Liver (tissue), 3 donors: ENCODE results near the gene PPP6R1.

Experiments
- EGR1 ChIP-seq, 2 donors: IDR thresholded peaks; 2 replicates each; pipeline ENCODE4 v1.6.1; 2016 to 2018; ENCODE audit warnings: antibody characterized with exemption in 2 of 2, low read depth in 2 of 2
- FOXA1 ChIP-seq: IDR thresholded peaks from 2 replicates; pipeline ENCODE4 v1.6.1; 2016; ENCODE audit warnings: antibody characterized with exemption
- GABPA ChIP-seq, 2 donors: IDR thresholded peaks in 1 of 2; conservative IDR thresholded peaks in 1 of 2; 2 replicates each; pipeline ENCODE4 v1.6.1; 2016; ENCODE audit warnings: antibody characterized with exemption in 2 of 2, mild to moderate bottlenecking in 1 of 2, moderate library complexity in 1 of 2
- JUND ChIP-seq, 2 donors: IDR thresholded peaks; 2 replicates each; pipeline ENCODE4 v1.6.1; 2016; ENCODE audit warnings: antibody characterized with exemption in 2 of 2
- RAD21 ChIP-seq, 2 donors: IDR thresholded peaks; 2 replicates each; pipeline ENCODE4 v1.6.1; 2016; ENCODE audit warnings: antibody characterized with exemption in 2 of 2, mild to moderate bottlenecking in 2 of 2
- REST ChIP-seq: IDR thresholded peaks from 2 replicates; pipeline ENCODE4 v1.6.1; 2016; ENCODE audit warnings: antibody characterized with exemption, mild to moderate bottlenecking
- RXRA ChIP-seq, 2 donors: IDR thresholded peaks; 2 replicates each; pipeline ENCODE4 v1.6.1; 2017 to 2018; ENCODE audit warnings: antibody characterized with exemption in 2 of 2, mild to moderate bottlenecking in 1 of 2
- TAF1 ChIP-seq: conservative IDR thresholded peaks from 2 replicates; pipeline ENCODE4 v1.6.1; 2016; ENCODE audit warnings: antibody characterized with exemption, mild to moderate bottlenecking
- YY1 ChIP-seq: IDR thresholded peaks from 2 replicates; pipeline ENCODE4 v1.6.1; 2016; ENCODE audit warnings: antibody characterized with exemption, mild to moderate bottlenecking
- TF ChIP-seq, protein P1 (sequence below): fragments of 150-350 bp; IDR thresholded peaks from 2 replicates; pipeline ENCODE4 v1.5.1; 2017; ENCODE audit warnings: improper control_type of control experiment, low read depth, low read length; ENCODE audit not compliant: missing input control
- TF ChIP-seq, protein P2 (sequence below): IDR thresholded peaks from 2 replicates; pipeline ENCODE4 v1.6.1; 2016; ENCODE audit warnings: antibody characterized with exemption
- TF ChIP-seq, protein P3 (sequence below): IDR thresholded peaks from 2 replicates; pipeline ENCODE4 v1.6.1; 2016; ENCODE audit warnings: antibody characterized with exemption
- donor health status: healthy.
- donor health status: healthy.

DNA sequence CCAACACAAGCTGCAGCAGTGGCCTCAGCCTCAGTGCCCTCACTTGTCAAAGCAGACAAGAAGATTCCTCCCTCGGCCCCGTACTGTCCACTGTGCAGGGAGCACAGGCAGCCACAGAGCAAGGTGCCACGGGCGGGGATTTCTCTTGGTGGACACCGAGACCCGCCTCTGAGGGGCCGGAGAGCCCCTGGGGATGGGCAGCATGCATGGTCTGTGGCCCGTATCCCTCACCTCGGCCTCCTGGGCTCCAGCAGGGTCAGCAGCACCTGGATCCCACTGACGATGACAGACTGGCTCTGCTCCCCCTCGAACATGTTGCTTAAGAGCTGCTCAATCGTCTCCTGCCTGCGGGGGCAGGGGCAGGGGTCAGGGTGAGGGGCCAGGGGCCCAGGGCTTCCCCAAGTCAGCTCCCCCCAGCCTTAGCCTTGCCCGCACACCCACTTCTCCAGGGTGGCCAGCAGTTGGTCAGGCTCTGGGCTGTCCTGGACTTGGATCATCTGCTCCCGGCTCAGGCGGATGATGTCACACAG lies 16.8 kb downstream of the PPP6R1 start:
- TF ChIP-seq, protein P1, sequence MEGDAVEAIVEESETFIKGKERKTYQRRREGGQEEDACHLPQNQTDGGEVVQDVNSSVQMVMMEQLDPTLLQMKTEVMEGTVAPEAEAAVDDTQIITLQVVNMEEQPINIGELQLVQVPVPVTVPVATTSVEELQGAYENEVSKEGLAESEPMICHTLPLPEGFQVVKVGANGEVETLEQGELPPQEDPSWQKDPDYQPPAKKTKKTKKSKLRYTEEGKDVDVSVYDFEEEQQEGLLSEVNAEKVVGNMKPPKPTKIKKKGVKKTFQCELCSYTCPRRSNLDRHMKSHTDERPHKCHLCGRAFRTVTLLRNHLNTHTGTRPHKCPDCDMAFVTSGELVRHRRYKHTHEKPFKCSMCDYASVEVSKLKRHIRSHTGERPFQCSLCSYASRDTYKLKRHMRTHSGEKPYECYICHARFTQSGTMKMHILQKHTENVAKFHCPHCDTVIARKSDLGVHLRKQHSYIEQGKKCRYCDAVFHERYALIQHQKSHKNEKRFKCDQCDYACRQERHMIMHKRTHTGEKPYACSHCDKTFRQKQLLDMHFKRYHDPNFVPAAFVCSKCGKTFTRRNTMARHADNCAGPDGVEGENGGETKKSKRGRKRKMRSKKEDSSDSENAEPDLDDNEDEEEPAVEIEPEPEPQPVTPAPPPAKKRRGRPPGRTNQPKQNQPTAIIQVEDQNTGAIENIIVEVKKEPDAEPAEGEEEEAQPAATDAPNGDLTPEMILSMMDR: no peak
- TF ChIP-seq GABPA (IDR thresholded peaks at IDR 0.05 in 1 of 2, conservative IDR thresholded peaks at IDR 0.05 in 1 of 2) (no peak), YY1 (no peak), TAF1 (no peak), RAD21 (IDR thresholded peaks at IDR 0.05) (no peak), REST (no peak), FOXA1 (no peak), RXRA (IDR thresholded peaks at IDR 0.05) (no peak), EGR1 (IDR thresholded peaks at IDR 0.05; ENCODE audit: low read depth in 2 of 2) (no peak), JUND (IDR thresholded peaks at IDR 0.05) (no peak)
- TF ChIP-seq, protein P2, sequence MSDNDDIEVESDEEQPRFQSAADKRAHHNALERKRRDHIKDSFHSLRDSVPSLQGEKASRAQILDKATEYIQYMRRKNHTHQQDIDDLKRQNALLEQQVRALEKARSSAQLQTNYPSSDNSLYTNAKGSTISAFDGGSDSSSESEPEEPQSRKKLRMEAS: no peak
- TF ChIP-seq, protein P3, sequence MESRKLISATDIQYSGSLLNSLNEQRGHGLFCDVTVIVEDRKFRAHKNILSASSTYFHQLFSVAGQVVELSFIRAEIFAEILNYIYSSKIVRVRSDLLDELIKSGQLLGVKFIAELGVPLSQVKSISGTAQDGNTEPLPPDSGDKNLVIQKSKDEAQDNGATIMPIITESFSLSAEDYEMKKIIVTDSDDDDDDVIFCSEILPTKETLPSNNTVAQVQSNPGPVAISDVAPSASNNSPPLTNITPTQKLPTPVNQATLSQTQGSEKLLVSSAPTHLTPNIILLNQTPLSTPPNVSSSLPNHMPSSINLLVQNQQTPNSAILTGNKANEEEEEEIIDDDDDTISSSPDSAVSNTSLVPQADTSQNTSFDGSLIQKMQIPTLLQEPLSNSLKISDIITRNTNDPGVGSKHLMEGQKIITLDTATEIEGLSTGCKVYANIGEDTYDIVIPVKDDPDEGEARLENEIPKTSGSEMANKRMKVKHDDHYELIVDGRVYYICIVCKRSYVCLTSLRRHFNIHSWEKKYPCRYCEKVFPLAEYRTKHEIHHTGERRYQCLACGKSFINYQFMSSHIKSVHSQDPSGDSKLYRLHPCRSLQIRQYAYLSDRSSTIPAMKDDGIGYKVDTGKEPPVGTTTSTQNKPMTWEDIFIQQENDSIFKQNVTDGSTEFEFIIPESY: no peak
